Panc1 (cell line): Measurements from ENCODE around the gene CEP164.

Source experiments
- CTCF ChIP-seq: fragments of 450-650 bp; IDR thresholded peaks from 2 replicates; pipeline ENCODE4 v1.5.1; 2017; ENCODE audit warnings: mild to moderate bottlenecking
- REST ChIP-seq, 2 experiments: IDR thresholded peaks; 2 replicates each; pipeline ENCODE4 v1.6.1; 2011 to 2012; ENCODE audit warnings: low read depth in 2 of 2, control low read depth in 1 of 2, low read length in 1 of 2, mild to moderate bottlenecking in 1 of 2, moderate library complexity in 1 of 2; ENCODE audit not compliant: insufficient read depth in 1 of 2

GRCh38 chr11:117444711-117445658, 117.3 kb downstream of the CEP164 start:
- TF ChIP-seq REST (IDR thresholded peaks at IDR 0.05; ENCODE audit: insufficient read depth in 1 of 2, low read depth in 2 of 2, low read length in 1 of 2) (no peak), CTCF (no peak)
